H7 (cell line): ENCODE data around the gene C2orf92. TPM values are rescaled to one million over a fixed set of nuclear protein-coding genes. Genes with fewer than 3 reads are reported as not detected.
"Not testable (repeated sequence)": the region's sequence is repeated elsewhere in the genome, so short reads cannot be mapped to it uniquely, and the experiment has no call there.

Experiments
- DNase-seq: peaks from one replicate; pipeline ENCODE4 v3.0.0; 2012
- H3K27me3 ChIP-seq: 2 replicates; pipeline ENCODE4 v1.6.0; 2011; ENCODE audit warnings: mild to moderate bottlenecking, low read length; ENCODE audit not compliant: control insufficient read depth, insufficient read depth
- H3K36me3 ChIP-seq: replicated peaks from 2 replicates; pipeline ENCODE4 v1.5.1; 2011; ENCODE audit warnings: low read length; ENCODE audit not compliant: control insufficient read depth, insufficient read depth
- H3K4me3 ChIP-seq: 2 replicates; pipeline ENCODE4 v1.5.1; 2011; ENCODE audit warnings: low read depth, mild to moderate bottlenecking, control low read depth, low read length, moderate library complexity; ENCODE audit not compliant: insufficient read depth
- total RNA-seq: library from RNA; depleted of rRNA; stranded (reverse); fragments of >200 nt; shearing (Covaris generic); gene quantifications from 2 replicates; pipeline ENCODE4 v1.2.3, GENCODE V29; 2014

The C2orf92 gene
- total RNA-seq, 1 experiment from 2014 or later: 2.5 TPM

- H3K4me3 ChIP-seq, DNase-seq, H3K36me3 ChIP-seq, H3K27me3 ChIP-seq: not testable (repeated sequence)
Observed at GRCh38 chr2:97712175-97712574, 42.7 kb downstream of the C2orf92 start.

DNA sequence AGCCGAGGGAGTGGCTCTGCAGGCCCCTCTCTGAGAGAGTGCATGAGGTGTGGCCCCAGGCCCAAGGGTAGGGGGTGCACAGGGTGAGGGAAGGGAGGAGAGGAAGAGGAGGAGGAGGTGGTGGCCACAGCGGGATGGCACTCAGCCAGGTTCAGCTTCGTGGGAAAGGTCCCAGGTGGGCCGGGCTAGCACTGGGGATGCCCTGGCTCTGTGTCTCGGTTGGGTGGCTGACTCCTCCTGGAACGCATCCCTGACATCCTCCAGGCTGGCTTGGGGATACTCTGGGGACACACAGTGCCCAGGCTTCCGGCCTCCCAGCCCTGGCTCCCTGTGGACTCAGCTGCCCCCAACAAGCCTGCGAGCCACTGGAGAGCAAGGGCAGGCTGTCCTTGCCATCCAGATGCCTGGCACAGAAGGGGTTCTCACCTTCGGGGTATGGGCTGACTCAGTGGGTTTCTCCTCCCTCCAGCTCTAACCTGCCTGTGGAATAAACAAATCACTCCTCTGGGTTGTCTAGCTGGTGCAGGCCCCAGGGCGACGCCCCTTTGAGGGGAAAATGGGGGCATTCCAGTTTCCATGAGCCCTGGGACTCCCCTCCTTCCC is 43.3 kb downstream of the C2orf92 start:
- H3K27me3 ChIP-seq: no peaks in the 10 kb centered on the region
- no peaks in the 10 kb centered on the region for H3K36me3 ChIP-seq
- no peak for DNase-seq
- H3K4me3 ChIP-seq: no peak overlapping the region

DNA sequence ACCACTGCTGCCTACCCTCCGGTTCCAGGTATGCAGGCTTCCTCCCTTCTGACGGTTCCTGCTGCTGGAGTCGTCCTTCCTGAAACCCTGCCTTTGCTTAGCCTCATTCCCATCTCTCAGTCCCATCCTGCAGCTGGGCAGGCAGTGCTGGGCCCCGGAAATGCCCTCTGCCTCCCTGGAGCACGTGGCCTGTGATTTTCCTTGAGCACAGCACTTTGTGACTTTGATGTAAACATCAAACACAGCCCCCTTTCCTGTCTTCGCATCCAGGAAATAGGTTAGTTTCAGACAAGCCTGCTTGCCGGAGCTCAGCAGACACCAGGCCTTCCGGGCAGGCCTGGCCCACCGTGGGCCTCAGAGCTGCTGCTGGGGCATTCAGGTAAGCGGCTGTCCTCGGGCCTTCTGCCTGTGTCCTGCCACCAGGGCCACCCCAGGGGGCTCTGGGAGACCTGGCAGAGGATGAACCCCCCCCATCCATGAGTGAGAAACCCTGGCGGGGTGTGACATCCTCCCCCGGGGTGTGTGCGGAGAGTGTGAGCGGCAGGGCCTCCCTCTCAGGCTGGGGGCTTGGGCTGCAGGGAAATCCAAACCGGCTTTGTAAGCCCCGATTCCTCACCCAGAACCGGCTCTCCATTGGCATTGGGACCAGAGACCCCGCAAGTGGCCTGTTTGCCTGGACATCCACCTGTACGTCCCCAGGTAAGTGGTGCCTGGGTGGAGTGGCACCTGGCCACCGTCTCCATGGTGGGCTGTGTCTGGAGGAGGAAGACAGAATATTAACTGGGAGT is 44.0 kb downstream of the C2orf92 start, which contains the start of gene ZAP70:
TSS of gene ZAP70 (plus strand) at position 281 of the 788 bp plus-strand sequence. CDS start 10,461 bp downstream, outside the sequence.
- DNase-seq: peak; percentile 44
- Histone ChIP-seq H3K4me3 (no peak within 1 kb of the TSS), H3K36me3 (no peaks in the 10 kb centered on the region), H3K27me3 (no peaks in the 10 kb centered on the region)

GRCh38 chr2:97714084-97714949 is 44.8 kb downstream of the C2orf92 start:
- H3K4me3 ChIP-seq: no peak overlapping the region

GRCh38 chr2:97714950-97715652 is 45.6 kb downstream of the C2orf92 start:
- Histone ChIP-seq H3K36me3 (no peaks in the 10 kb centered on the region), H3K4me3 (no peak overlapping the region), H3K27me3 (no peaks in the 10 kb centered on the region)
- DNase-seq: no peak

More at GRCh38 chr2:97714084-97714949, 44.8 kb downstream of the C2orf92 start:
- Histone ChIP-seq H3K27me3 (no peaks in the 10 kb centered on the region), H3K36me3 (no peaks in the 10 kb centered on the region)
- DNase-seq: peak; percentile 38

GRCh38 chr2:97715951-97716694 is 46.6 kb downstream of the C2orf92 start:
- Histone ChIP-seq H3K36me3 (no peaks in the 10 kb centered on the region), H3K4me3 (no peak overlapping the region), H3K27me3 (no peaks in the 10 kb centered on the region)
- peak; percentile 47 for DNase-seq

DNA sequence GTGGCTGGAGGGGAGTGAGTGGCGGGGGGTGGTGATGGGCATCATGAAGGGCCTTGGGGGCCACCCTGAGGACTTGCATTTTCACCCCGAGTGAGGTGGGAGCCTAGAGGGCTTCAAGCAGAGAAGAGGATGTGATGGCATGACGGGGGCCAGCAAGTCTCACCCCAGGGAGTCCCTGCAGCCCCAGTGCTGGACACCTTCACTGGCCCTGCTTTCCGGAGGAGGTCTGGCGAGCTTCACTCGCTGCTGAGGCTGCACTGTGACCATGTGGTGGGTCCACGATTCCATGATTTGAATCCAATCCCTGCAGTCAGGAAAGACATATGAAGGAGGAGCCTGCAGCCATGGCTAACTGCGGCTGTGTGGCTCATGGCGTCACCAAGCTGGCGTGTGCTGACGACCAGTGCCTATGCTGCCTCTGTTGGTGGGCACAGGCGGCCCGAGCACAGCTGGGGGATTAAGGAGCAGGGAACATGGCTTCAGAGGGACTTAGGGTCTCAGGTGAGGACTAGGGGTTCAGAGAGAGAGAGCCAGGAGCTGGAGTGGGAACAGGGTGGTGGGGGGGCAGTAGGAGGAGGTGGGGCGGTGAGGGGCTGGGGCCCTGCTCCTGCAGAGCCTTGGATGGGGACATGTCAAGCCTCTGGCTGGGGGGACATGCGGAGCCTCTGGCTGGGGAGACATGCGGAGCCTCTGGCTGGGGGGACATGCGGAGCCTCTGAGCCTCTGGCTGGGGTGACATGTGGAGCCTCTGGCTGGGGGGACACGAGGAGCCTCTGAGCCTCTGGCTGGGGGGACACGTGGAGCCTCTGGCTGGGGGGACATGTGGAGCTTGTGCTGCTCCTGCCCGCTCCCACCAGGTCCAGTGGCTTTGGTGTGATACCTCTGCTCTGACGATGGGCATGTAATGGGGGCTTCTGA is 47.4 kb downstream of the C2orf92 start:
- no peaks in the 10 kb centered on the region for H3K27me3 ChIP-seq
- DNase-seq: peak; percentile 46
- no peak overlapping the region for H3K4me3 ChIP-seq
- no peaks in the 10 kb centered on the region for H3K36me3 ChIP-seq

GRCh38 chr2:97717613-97717995 is 48.1 kb downstream of the C2orf92 start:
- peak; percentile 33 for DNase-seq
- no peaks in the 10 kb centered on the region for H3K36me3 ChIP-seq
- no peak overlapping the region for H3K4me3 ChIP-seq
- H3K27me3 ChIP-seq: no peaks in the 10 kb centered on the region

DNA sequence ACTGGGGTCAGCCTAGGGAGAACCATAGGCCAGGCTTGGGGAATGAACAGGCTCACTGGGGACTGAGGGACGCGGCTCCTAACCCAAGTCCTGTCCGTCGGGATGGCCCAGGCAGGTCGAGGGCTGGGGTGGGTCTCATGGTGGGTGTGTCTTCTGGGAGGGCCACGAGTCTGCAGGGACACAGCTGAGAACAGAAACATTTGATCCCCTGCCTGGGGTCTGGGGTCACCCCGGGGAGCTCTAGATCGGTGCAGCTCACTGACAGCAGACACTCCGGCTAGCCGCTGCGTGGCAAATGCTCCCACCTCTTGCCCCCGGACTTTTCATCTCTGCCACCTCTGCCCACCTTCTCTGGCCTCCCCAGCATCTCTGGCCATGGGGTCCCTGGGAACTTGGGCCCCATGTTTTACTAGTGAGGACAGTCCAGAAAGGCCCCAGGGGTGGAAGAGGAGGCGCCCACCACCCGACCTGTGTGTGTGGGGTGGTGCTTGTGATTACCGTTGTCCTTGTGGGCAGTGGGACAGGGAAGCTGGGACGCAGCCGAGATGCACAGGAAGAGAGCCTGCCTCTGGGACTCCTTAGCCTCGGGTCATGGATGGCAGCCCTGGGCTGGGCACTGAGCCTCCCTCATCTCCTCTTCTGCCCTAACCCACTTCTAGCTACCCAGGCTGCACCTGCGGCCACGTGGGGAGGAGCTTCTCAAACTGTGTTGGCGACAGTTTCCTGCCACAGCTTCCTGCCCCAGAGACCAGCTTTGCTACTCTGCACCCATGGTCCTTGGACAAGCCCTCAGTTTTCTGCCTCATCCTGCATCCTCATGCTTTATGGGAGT is 48.8 kb downstream of the C2orf92 start:
- Histone ChIP-seq H3K36me3 (no peaks in the 10 kb centered on the region), H3K27me3 (no peaks in the 10 kb centered on the region), H3K4me3 (no peak overlapping the region)
- DNase-seq: no peak

GRCh38 chr2:97718942-97719341 is 49.4 kb downstream of the C2orf92 start:
- H3K4me3 ChIP-seq: no peak overlapping the region
- H3K36me3 ChIP-seq: no peaks in the 10 kb centered on the region
- no peaks in the 10 kb centered on the region for H3K27me3 ChIP-seq
- no peak for DNase-seq

DNA sequence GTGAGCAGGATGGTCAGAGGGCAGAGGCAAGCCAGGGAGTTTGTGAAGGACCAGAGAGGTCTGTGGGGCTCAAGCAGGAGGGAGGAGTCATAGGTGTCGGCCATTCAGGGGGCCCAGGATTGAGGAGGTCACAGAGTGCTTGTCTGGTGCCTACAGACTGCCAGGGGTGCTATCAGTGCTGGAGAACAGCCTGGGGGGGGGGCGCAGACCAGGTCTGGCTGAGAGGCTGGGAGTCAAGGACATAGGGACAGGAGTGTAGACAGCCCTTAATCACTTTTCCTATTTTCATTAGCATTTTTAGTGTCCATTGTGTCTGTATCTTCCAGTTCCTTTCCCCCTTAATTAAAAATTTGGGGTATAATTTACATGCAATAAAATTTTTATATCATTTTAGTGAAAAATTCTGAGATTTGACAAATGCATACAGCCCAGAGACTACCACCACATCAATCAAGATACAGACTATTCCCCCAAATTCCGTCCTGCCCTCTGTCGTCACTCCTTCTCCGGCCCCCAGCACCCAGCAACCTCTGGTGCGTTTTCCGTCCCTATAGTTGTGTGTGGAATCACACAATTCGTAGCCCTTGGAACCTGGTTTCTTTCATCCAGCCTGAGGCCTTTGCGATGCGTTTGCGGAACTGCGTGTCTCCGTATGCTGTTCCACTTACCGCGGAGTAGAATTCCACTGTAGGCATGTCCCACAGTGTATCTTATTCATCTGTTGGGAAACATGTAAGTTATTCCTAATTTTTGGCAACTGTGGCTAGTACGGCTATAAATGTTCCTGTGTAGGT is 50.0 kb downstream of the C2orf92 start:
- no peak overlapping the region for H3K4me3 ChIP-seq
- H3K36me3 ChIP-seq: no peaks in the 10 kb centered on the region

GRCh38 chr2:97720746-97721145 is 51.2 kb downstream of the C2orf92 start:
- Histone ChIP-seq H3K4me3 (no peak overlapping the region), H3K27me3 (no peaks in the 10 kb centered on the region), H3K36me3 (no peaks in the 10 kb centered on the region)
- peak; percentile 75 for DNase-seq

More for the DNA sequence above, 50.0 kb downstream of the C2orf92 start:
- no peak for DNase-seq
- H3K27me3 ChIP-seq: no peaks in the 10 kb centered on the region
